Spleen (tissue), 11 donors: ENCODE measurements around the gene ECM2. TPM values are rescaled to one million over a fixed set of nuclear protein-coding genes. Genes with fewer than 3 reads are reported as not detected.

Source experiments
- DNase-seq: peaks from one replicate; pipeline ENCODE4 v3.0.0-alpha.2; 2020
- H3K27ac ChIP-seq, 8 donors: fragments of 200-600 bp; sonication (generic) in 7 of 8; 1 replicate in 4 of 8; 2 replicates in 4 of 8; pipeline versions ENCODE4 v1.5.0 to v1.8.0; 2016 to 2021; ENCODE audit warnings: inconsistent platforms in 4 of 8, mild to moderate bottlenecking in 4 of 8, moderate library complexity in 1 of 8
- H3K27me3 ChIP-seq, 7 donors: fragments of 200-600 bp; sonication (generic) in 6 of 7; replicated peaks in 1 of 7; 1 replicate in 4 of 7; 2 replicates in 3 of 7; pipeline versions ENCODE4 v1.5.0 to v1.8.0; 2016 to 2021; ENCODE audit warnings: inconsistent platforms in 3 of 7, mild to moderate bottlenecking in 1 of 7
- H3K36me3 ChIP-seq, 6 donors: fragments of 200-600 bp; sonication (generic) in 5 of 6; 1 replicate in 4 of 6; 2 replicates in 2 of 6; pipeline versions ENCODE4 v1.5.0 to v1.8.0; 2016 to 2021; ENCODE audit warnings: inconsistent platforms in 2 of 6
- H3K4me1 ChIP-seq, 6 donors: fragments of 200-600 bp; sonication (generic) in 5 of 6; 1 replicate in 3 of 6; 2 replicates in 3 of 6; pipeline versions ENCODE4 v1.5.0 to v1.8.0; 2016 to 2021; ENCODE audit warnings: inconsistent platforms in 3 of 6
- H3K4me3 ChIP-seq, 8 donors: fragments of 200-600 bp; sonication (generic) in 7 of 8; 1 replicate in 4 of 8; 2 replicates in 4 of 8; pipeline versions ENCODE4 v1.5.0 to v1.8.0; 2016 to 2021; ENCODE audit warnings: inconsistent platforms in 4 of 8, mild to moderate bottlenecking in 4 of 8, moderate library complexity in 2 of 8
- H3K9me3 ChIP-seq, 8 donors: fragments of 200-600 bp; sonication (generic) in 7 of 8; 1 replicate in 4 of 8; 2 replicates in 4 of 8; pipeline versions ENCODE4 v1.5.0 to v1.8.0; 2016 to 2021; ENCODE audit warnings: inconsistent platforms in 4 of 8
- POLR2A ChIP-seq, 3 donors: fragments of 450-650 bp; IDR thresholded peaks; one replicate each; pipeline ENCODE4 v1.5.1; 2017; ENCODE audit warnings: antibody characterized with exemption in 3 of 3, mild to moderate bottlenecking in 1 of 3
- POLR2AphosphoS5 ChIP-seq, 3 donors: sonication (generic); formaldehyde crosslinking; IDR thresholded peaks; one replicate each; pipeline ENCODE4 v1.5.1; 2017; ENCODE audit warnings: antibody characterized with exemption in 3 of 3
- whole genome bisulfite sequencing, 5 donors: extraction: QIAGEN DNeasy Blood & Tissue Kit in 3 of 5; methylation state at CpG; one replicate each; pipeline versions ENCODE4 v1.1.5 to v1.1.7; 2013 to 2018; 5-methylcytosine and 5-hydroxymethylcytosine counted together
- intact Hi-C: fragments of 100-400 bp; cut with DNase I; formaldehyde crosslinking; loops from one replicate; pipeline ENCODE4 v1.15.0; 2023; ENCODE audit warnings: low total_unique reads
- polyA plus RNA-seq, 3 donors: library from polyadenylated mRNA; stranded (reverse); fragments of 200-250 nt; gene quantifications; one replicate each; pipeline ENCODE4 v1.2.1, GENCODE V29; 2013
- total RNA-seq, 7 donors: library from RNA; depleted of rRNA in 3 of 7; stranded (reverse); fragments of >200 nt in 3 of 7; fragmentation: NEBNext Ultra II Directional in 4 of 7; extraction: Animal tissue kit (Norgen Biotek cat#: 25700) in 4 of 7; gene quantifications; one replicate each; pipeline versions ENCODE4 v1.1.0 to v1.2.1, GENCODE V29; 2016 to 2021
- TF ChIP-seq, protein P1 (sequence below), 11 experiments: fragments of 200-600 bp in 7 of 11; fragments of 450-650 bp in 4 of 11; sonication (generic) in 4 of 11; IDR thresholded peaks in 8 of 11; conservative IDR thresholded peaks in 3 of 11; 1 replicate in 7 of 11; 2 replicates in 4 of 11; pipeline versions ENCODE4 v1.4.0 to v1.8.0; 2016 to 2021; ENCODE audit warnings: antibody characterized with exemption in 11 of 11, inconsistent platforms in 4 of 11, mild to moderate bottlenecking in 1 of 11
- donor health status: healthy with polysubstance abuse.
- donor health status: DM: no; HTN: no; CAD: no; lungs with moderate emphysema.
- donor health status: DM: no; HTN: no; CAD: no.
- donor health status: Bipolar disorder and iron deficiency.
- donor health status: healthy.
- donor health status: DM: no; HTN: no; CAD: no.
- donor health status: DM: yes; HTN: yes; CAD: no.

Gene ECM2
- total and polyA plus RNA-seq, 10 donors: 0.22 to 1.7 (median 0.47) TPM; not detected in 2

DNA sequence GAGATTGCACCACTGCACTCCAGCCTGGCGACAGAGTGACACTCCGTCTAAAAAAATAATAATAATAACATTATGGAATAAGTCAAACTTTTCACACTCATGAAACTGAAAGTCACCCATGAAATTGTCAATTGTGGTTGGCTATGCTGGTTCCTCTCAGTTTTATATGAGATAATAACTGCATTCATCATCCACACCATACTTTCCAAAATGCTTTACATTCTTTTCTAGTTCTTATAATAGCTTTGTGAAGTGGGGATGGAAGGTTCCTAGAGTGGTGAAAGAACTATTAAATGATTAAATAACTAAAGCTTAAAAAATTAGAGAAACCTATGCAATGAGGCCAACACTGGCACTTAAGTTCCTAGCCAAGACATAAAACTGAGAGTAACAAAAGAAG, 40.9 kb downstream of the ECM2 start:
- H3K27me3 ChIP-seq: no peaks in the 10 kb centered on the region
- DNase-seq: no peak
- H3K27ac ChIP-seq: no peak overlapping the region
- intact Hi-C loops: no loop called here
- TF ChIP-seq POLR2AphosphoS5 (IDR thresholded peaks at IDR 0.05) (no peak), POLR2A (IDR thresholded peaks at IDR 0.05) (no peak)
- TF ChIP-seq, protein P1, sequence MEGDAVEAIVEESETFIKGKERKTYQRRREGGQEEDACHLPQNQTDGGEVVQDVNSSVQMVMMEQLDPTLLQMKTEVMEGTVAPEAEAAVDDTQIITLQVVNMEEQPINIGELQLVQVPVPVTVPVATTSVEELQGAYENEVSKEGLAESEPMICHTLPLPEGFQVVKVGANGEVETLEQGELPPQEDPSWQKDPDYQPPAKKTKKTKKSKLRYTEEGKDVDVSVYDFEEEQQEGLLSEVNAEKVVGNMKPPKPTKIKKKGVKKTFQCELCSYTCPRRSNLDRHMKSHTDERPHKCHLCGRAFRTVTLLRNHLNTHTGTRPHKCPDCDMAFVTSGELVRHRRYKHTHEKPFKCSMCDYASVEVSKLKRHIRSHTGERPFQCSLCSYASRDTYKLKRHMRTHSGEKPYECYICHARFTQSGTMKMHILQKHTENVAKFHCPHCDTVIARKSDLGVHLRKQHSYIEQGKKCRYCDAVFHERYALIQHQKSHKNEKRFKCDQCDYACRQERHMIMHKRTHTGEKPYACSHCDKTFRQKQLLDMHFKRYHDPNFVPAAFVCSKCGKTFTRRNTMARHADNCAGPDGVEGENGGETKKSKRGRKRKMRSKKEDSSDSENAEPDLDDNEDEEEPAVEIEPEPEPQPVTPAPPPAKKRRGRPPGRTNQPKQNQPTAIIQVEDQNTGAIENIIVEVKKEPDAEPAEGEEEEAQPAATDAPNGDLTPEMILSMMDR (IDR thresholded peaks at IDR 0.05 in 8 of 11, conservative IDR thresholded peaks at IDR 0.05 in 3 of 11): no peak
- H3K4me3 ChIP-seq: no peak overlapping the region
- H3K4me1 ChIP-seq: no peaks in the 10 kb centered on the region
- 82 to 94% (median 87%) methylated on average over 2 of the region's 2 CpGs for WGBS, 5 donors
- no peaks in the 10 kb centered on the region for H3K9me3 ChIP-seq
- no peaks in the 10 kb centered on the region for H3K36me3 ChIP-seq

DNA sequence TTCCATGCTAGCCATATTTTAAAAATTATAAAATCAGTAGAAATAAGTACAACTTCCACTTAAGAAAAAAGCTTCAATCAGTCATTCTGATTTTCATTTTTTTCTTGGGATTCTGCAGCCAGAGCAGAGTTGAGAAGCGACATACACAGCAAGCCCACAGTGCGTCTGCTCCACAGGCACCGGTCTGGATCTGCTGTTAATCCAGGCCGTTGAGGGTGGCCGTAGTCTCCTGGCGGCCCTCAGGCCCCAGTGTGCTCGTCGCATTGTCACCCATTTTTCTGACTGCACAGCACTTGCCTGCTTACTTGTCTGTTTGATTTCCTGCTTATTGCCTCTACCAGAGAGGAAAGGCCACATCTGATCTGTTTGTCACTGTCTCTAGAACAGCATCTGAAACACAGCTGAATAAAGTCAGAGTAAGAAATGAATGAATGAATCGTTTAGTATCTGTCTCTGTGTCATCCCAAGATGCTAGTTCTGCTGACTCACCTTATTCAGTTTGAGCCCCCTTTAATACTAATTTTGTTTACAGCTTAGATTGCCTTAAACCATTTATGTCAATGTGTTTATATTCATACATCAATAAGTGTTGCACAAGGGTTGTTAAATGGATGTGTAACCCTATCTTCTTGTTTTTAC, 41.9 kb downstream of the ECM2 start:
- Histone ChIP-seq H3K27me3 (no peaks in the 10 kb centered on the region), H3K4me1 (no peaks in the 10 kb centered on the region), H3K4me3 (no peak overlapping the region), H3K27ac (no peak overlapping the region), H3K9me3 (no peaks in the 10 kb centered on the region), H3K36me3 (no peaks in the 10 kb centered on the region)
- TF ChIP-seq, protein P1 (IDR thresholded peaks at IDR 0.05 in 8 of 11, conservative IDR thresholded peaks at IDR 0.05 in 3 of 11): no peak
- TF ChIP-seq POLR2A (IDR thresholded peaks at IDR 0.05) (no peak), POLR2AphosphoS5 (IDR thresholded peaks at IDR 0.05) (no peak)
- no peak for DNase-seq
- 89 to 96% (median 95%) methylated on average over 9 of the region's 9 CpGs for WGBS, 5 donors
- intact Hi-C loops: no loop called here

- WGBS, 5 donors: 60 to 93% (median 83%) methylated on average over 3 of the region's 3 CpGs
- Histone ChIP-seq H3K4me3 (no peak overlapping the region), H3K4me1 (no peaks in the 10 kb centered on the region), H3K9me3 (no peaks in the 10 kb centered on the region), H3K27ac (no peak overlapping the region), H3K36me3 (no peaks in the 10 kb centered on the region), H3K27me3 (no peaks in the 10 kb centered on the region)
- DNase-seq: no peak
- intact Hi-C loops: no loop called here
- TF ChIP-seq POLR2A (IDR thresholded peaks at IDR 0.05): no peak
- TF ChIP-seq POLR2AphosphoS5 (IDR thresholded peaks at IDR 0.05): no peak
- TF ChIP-seq, protein P1 (IDR thresholded peaks at IDR 0.05 in 8 of 11, conservative IDR thresholded peaks at IDR 0.05 in 3 of 11): no peak
Observed at GRCh38 chr9:92492781-92493401, 42.9 kb downstream of the ECM2 start.

- WGBS, 5 donors: 81 to 93% (median 92%) methylated on average over 4 of the region's 4 CpGs
- Histone ChIP-seq H3K4me3 (no peak overlapping the region), H3K27me3 (no peaks in the 10 kb centered on the region), H3K36me3 (no peaks in the 10 kb centered on the region), H3K4me1 (peaks cover 0 to 2% (median 0%) of the 10 kb centered on the region in 6 donors), H3K9me3 (no peaks in the 10 kb centered on the region), H3K27ac (no peak overlapping the region)
- intact Hi-C loops: no loop called here
- TF ChIP-seq POLR2AphosphoS5 (IDR thresholded peaks at IDR 0.05) (no peak), POLR2A (IDR thresholded peaks at IDR 0.05) (no peak)
- TF ChIP-seq, protein P1 (IDR thresholded peaks at IDR 0.05 in 8 of 11, conservative IDR thresholded peaks at IDR 0.05 in 3 of 11): no peak
- DNase-seq: no peak
Observed at GRCh38 chr9:92488681-92489550, 46.9 kb downstream of the ECM2 start.
